Subcutaneous abdominal adipose tissue (tissue), 5 donors: Measurements from ENCODE around the gene PROX2.
A peak's percentile ranks its signal among the peaks of the same experiment; 100 is the strongest.

Experiments
- H3K27ac ChIP-seq: one replicate; pipeline ENCODE4 v1.7.0; 2013; ENCODE audit warnings: low read depth, mild to moderate bottlenecking, inconsistent platforms, low read length, moderate library complexity
- H3K27me3 ChIP-seq, 5 donors: one replicate each; pipeline ENCODE4 v1.7.0; 2013; ENCODE audit warnings: low read length in 5 of 5, inconsistent platforms in 1 of 5; ENCODE audit not compliant: control insufficient read depth in 5 of 5, insufficient read depth in 4 of 5
- H3K36me3 ChIP-seq, 5 donors: one replicate each; pipeline ENCODE4 v1.7.0; 2013; ENCODE audit warnings: low read length in 5 of 5; ENCODE audit not compliant: control insufficient read depth in 5 of 5, insufficient read depth in 5 of 5
- H3K4me1 ChIP-seq, 5 donors: one replicate each; pipeline ENCODE4 v1.7.0; 2013; ENCODE audit warnings: low read length in 5 of 5, mild to moderate bottlenecking in 3 of 5, moderate library complexity in 1 of 5; ENCODE audit not compliant: control insufficient read depth in 5 of 5, insufficient read depth in 5 of 5
- H3K4me3 ChIP-seq, 5 donors: one replicate each; pipeline ENCODE4 v1.7.0; 2013; ENCODE audit warnings: low read length in 5 of 5, low read depth in 1 of 5
- H3K9ac ChIP-seq, 5 donors: one replicate each; pipeline ENCODE4 v1.7.0; 2013; ENCODE audit warnings: low read length in 5 of 5, mild to moderate bottlenecking in 4 of 5, moderate library complexity in 3 of 5
- H3K9me3 ChIP-seq, 5 donors: one replicate each; pipeline ENCODE4 v1.7.0; 2013; ENCODE audit warnings: low read length in 5 of 5; ENCODE audit not compliant: control insufficient read depth in 5 of 5
- donor health status: healthy.
- donor health status: healthy.
- donor health status: healthy.
- donor health status: healthy.
- donor health status: healthy.

The PROX2 gene

GRCh38 chr14:74917646-74918081 lies 41.7 kb upstream of the PROX2 start:
- Histone ChIP-seq H3K4me3 (no peak overlapping the region), H3K27me3 (no peaks in the 10 kb centered on the region), H3K27ac (peak overlapping the region; percentile 75), H3K36me3 (peaks cover 0 to 4% (median 0%) of the 10 kb centered on the region in 5 donors), H3K9me3 (no peaks in the 10 kb centered on the region), H3K9ac (peak overlapping the region; percentile 7 to 61 (median 45)), H3K4me1 (peaks cover 18 to 45% (median 41%) of the 10 kb centered on the region in 5 donors)

- Histone ChIP-seq H3K27ac (peak overlapping the region; percentile 75), H3K4me1 (peaks cover 18 to 40% (median 36%) of the 10 kb centered on the region in 5 donors), H3K9me3 (no peaks in the 10 kb centered on the region), H3K9ac (peak overlapping the region in 4 of 5 donors; percentile 7 to 61 (median 50)), H3K27me3 (no peaks in the 10 kb centered on the region), H3K4me3 (no peak overlapping the region), H3K36me3 (peaks cover 0 to 4% (median 0%) of the 10 kb centered on the region in 5 donors)
Observed at GRCh38 chr14:74917178-74917543, 41.2 kb upstream of the PROX2 start.

GRCh38 chr14:74915826-74916225 lies 39.9 kb upstream of the PROX2 start:
- peaks cover 18 to 40% (median 36%) of the 10 kb centered on the region in 5 donors for H3K4me1 ChIP-seq
- no peak overlapping the region for H3K27ac ChIP-seq
- H3K36me3 ChIP-seq: peaks cover 0 to 4% (median 0%) of the 10 kb centered on the region in 5 donors
- no peaks in the 10 kb centered on the region for H3K27me3 ChIP-seq
- no peak overlapping the region for H3K4me3 ChIP-seq
- H3K9me3 ChIP-seq: no peaks in the 10 kb centered on the region
- H3K9ac ChIP-seq: no peak overlapping the region

GRCh38 chr14:74915426-74915825 lies 39.5 kb upstream of the PROX2 start:
- Histone ChIP-seq H3K36me3 (peaks cover 0 to 4% (median 0%) of the 10 kb centered on the region in 5 donors), H3K4me3 (no peak overlapping the region), H3K9me3 (no peaks in the 10 kb centered on the region), H3K4me1 (peaks cover 18 to 43% (median 36%) of the 10 kb centered on the region in 5 donors), H3K9ac (no peak overlapping the region), H3K27ac (peak overlapping the region; percentile 33), H3K27me3 (no peaks in the 10 kb centered on the region)

GRCh38 chr14:74913986-74914573 lies 38.1 kb upstream of the PROX2 start:
- peak overlapping the region; percentile 54 for H3K27ac ChIP-seq
- no peaks in the 10 kb centered on the region for H3K27me3 ChIP-seq
- no peaks in the 10 kb centered on the region for H3K9me3 ChIP-seq
- peaks cover 18 to 44% (median 36%) of the 10 kb centered on the region in 5 donors for H3K4me1 ChIP-seq
- H3K36me3 ChIP-seq: peaks cover 0 to under 1% (median 0%) of the 10 kb centered on the region in 5 donors
- H3K9ac ChIP-seq: peak overlapping the region in 3 of 5 donors; percentile 30 to 43 (median 42)
- no peak overlapping the region for H3K4me3 ChIP-seq

- no peak overlapping the region for H3K27ac ChIP-seq
- no peaks in the 10 kb centered on the region for H3K27me3 ChIP-seq
- no peaks in the 10 kb centered on the region for H3K36me3 ChIP-seq
- no peaks in the 10 kb centered on the region for H3K9me3 ChIP-seq
- H3K9ac ChIP-seq: peak overlapping the region in 1 of 5 donors; percentile 27
- peaks cover 18 to 42% (median 34%) of the 10 kb centered on the region in 5 donors for H3K4me1 ChIP-seq
- H3K4me3 ChIP-seq: no peak overlapping the region
Observed at GRCh38 chr14:74913393-74913910, 37.5 kb upstream of the PROX2 start.

- no peaks in the 10 kb centered on the region for H3K9me3 ChIP-seq
- H3K27ac ChIP-seq: no peak overlapping the region
- no peak overlapping the region for H3K4me3 ChIP-seq
- no peak overlapping the region for H3K9ac ChIP-seq
- H3K4me1 ChIP-seq: peaks cover 13 to 41% (median 33%) of the 10 kb centered on the region in 5 donors
- no peaks in the 10 kb centered on the region for H3K36me3 ChIP-seq
- no peaks in the 10 kb centered on the region for H3K27me3 ChIP-seq
Observed at GRCh38 chr14:74912801-74913200, 36.9 kb upstream of the PROX2 start.

- no peaks in the 10 kb centered on the region for H3K9me3 ChIP-seq
Observed at GRCh38 chr14:74912111-74912510, 36.2 kb upstream of the PROX2 start.

GRCh38 chr14:74911704-74912103 lies 35.8 kb upstream of the PROX2 start:
- H3K9me3 ChIP-seq: no peaks in the 10 kb centered on the region
- no peak overlapping the region for H3K4me3 ChIP-seq
- no peaks in the 10 kb centered on the region for H3K36me3 ChIP-seq
- H3K27ac ChIP-seq: no peak overlapping the region
- no peak overlapping the region for H3K9ac ChIP-seq
- H3K4me1 ChIP-seq: peaks cover 7 to 41% (median 33%) of the 10 kb centered on the region in 5 donors
- no peaks in the 10 kb centered on the region for H3K27me3 ChIP-seq

More at GRCh38 chr14:74912111-74912510, 36.2 kb upstream of the PROX2 start:
- Histone ChIP-seq H3K27me3 (no peaks in the 10 kb centered on the region), H3K4me3 (no peak overlapping the region), H3K9ac (no peak overlapping the region), H3K27ac (no peak overlapping the region), H3K4me1 (peaks cover 9 to 41% (median 33%) of the 10 kb centered on the region in 5 donors), H3K36me3 (no peaks in the 10 kb centered on the region)

- peaks cover 6 to 39% (median 33%) of the 10 kb centered on the region in 5 donors for H3K4me1 ChIP-seq
- no peaks in the 10 kb centered on the region for H3K9me3 ChIP-seq
- H3K9ac ChIP-seq: no peak overlapping the region
- H3K36me3 ChIP-seq: peaks cover 0 to 3% (median 0%) of the 10 kb centered on the region in 5 donors
- no peak overlapping the region for H3K4me3 ChIP-seq
- H3K27me3 ChIP-seq: no peaks in the 10 kb centered on the region
- no peak overlapping the region for H3K27ac ChIP-seq
Observed at GRCh38 chr14:74911221-74911620, 35.3 kb upstream of the PROX2 start.
